ENCODE results near the gene TYW3.

DNA sequence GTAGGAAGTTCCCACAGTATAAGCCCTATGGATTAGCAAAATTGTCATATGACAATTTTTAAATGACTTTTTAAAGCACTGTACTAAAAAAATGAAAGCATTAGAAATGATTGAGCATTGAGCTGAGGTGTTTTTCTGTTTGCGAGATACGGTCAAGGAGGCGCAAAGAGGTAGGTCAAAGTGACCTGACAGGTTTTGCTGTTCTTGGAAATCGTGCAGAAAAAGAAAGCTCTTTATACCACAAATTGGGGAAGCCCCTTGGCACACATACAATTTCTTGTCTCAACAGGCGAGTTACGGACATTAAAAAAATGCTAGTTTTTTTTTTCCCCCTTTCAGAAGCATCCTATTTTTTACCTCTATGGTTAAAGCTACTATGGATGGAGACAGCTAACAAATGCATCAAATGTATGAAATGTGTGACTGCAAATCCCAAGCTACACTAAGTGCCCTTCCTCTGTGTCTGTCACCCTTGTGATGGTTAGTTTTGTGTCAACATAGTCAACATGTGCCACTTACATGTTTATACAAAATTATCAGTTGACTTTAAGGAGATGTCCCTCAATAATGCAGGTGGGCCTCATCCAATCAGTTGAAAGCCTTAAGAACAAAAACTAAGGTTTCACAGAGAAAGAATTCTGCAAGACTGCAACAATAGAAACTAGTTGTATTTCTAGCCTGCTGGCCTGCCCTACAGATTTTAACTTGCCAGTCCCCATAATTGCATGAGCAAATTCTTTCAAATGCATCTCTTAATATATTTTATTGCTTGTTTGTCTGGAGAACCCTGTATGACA is 29.4 kb upstream of the TYW3 start:
- TF ChIP-seq, protein P1, sequence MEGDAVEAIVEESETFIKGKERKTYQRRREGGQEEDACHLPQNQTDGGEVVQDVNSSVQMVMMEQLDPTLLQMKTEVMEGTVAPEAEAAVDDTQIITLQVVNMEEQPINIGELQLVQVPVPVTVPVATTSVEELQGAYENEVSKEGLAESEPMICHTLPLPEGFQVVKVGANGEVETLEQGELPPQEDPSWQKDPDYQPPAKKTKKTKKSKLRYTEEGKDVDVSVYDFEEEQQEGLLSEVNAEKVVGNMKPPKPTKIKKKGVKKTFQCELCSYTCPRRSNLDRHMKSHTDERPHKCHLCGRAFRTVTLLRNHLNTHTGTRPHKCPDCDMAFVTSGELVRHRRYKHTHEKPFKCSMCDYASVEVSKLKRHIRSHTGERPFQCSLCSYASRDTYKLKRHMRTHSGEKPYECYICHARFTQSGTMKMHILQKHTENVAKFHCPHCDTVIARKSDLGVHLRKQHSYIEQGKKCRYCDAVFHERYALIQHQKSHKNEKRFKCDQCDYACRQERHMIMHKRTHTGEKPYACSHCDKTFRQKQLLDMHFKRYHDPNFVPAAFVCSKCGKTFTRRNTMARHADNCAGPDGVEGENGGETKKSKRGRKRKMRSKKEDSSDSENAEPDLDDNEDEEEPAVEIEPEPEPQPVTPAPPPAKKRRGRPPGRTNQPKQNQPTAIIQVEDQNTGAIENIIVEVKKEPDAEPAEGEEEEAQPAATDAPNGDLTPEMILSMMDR (IDR thresholded peaks at IDR 0.05; ENCODE audit: low read length): no peak
- TF ChIP-seq EZH2 (IDR thresholded peaks at IDR 0.05; ENCODE audit: borderline replicate concordance, low read length): no peak

Measured in OCI-LY1 (cell line).